Measurements from ENCODE around the gene ANKMY1.

DNA sequence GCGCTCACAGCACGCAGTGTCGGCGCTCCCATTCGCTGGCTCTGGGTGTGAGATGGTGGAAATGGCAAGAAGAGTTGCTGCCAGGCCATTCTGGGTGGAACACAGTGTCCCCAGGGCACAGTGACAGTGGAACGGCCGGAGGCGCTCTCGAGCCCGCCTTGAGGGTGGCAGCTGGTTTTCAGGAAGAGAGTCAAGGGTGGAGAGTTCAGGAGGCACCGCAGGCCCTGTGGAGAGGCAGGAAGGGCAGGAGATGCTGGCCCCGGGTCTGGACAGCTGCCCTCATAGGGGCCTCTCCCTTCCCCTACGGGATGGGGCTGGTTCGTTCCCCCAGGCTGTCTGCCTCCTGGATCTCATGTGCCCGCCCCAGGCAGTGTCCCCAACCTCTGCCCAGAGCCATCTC lies 109.9 kb downstream of the ANKMY1 start:
- TF ChIP-seq POLR2A (IDR thresholded peaks at IDR 0.05; ENCODE audit: low read depth) (no peak), POLR2AphosphoS5 (IDR thresholded peaks at IDR 0.05) (no peak)
